ENCODE results near the gene NUP160.
A peak's percentile ranks its signal among the peaks of the same experiment; 100 is the strongest.

Gene NUP160

GRCh38 chr11:47854667-47855066 lies 6.5 kb upstream of the NUP160 start:
- POLR2A ChIA-PET (ENCODE audit: low non-redundant PET), result no interaction called here
- CTCF ChIA-PET, result interaction anchor here (0.6 to 1.1 kb wide), 2 partner anchors 112 to 254 kb away, joined by 3 to 4 read pairs; no protein-coding TSS in a partner anchor
- no peak overlapping the region for H3K27ac ChIP-seq
- TF ChIP-seq, protein P1, sequence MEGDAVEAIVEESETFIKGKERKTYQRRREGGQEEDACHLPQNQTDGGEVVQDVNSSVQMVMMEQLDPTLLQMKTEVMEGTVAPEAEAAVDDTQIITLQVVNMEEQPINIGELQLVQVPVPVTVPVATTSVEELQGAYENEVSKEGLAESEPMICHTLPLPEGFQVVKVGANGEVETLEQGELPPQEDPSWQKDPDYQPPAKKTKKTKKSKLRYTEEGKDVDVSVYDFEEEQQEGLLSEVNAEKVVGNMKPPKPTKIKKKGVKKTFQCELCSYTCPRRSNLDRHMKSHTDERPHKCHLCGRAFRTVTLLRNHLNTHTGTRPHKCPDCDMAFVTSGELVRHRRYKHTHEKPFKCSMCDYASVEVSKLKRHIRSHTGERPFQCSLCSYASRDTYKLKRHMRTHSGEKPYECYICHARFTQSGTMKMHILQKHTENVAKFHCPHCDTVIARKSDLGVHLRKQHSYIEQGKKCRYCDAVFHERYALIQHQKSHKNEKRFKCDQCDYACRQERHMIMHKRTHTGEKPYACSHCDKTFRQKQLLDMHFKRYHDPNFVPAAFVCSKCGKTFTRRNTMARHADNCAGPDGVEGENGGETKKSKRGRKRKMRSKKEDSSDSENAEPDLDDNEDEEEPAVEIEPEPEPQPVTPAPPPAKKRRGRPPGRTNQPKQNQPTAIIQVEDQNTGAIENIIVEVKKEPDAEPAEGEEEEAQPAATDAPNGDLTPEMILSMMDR (conservative IDR thresholded peaks at IDR 0.05; ENCODE audit: low read depth), result no peak
- no peak for DNase-seq (ENCODE audit: low spot score)

DNA sequence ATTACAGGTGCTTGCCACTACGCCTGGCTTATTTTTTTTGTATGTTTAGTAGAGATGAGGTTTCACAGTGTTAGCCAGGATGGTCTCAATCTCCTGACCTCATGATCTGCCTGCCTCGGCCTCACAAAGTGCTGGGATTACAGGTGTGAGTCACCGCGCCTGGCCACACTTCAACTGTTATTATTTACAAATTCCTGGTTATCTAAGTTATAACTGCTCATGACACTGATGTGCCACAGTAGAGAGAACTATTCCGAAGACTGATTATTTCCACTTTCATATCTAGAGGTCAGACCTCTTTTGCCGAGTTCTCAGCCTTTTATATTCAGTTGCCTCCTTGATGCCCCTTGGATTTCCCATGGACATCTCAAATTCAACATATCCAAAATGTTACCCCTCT lies 3.9 kb upstream of the NUP160 start:
- CTCF ChIA-PET, result no interaction called here

GRCh38 chr11:47850337-47850736 lies 2.2 kb upstream of the NUP160 start:
- DNase-seq (ENCODE audit: low spot score), result no peak
- H3K27ac ChIP-seq, result no peak overlapping the region
- POLR2A ChIA-PET (ENCODE audit: low non-redundant PET), result no interaction called here
- TF ChIP-seq, protein P1 (conservative IDR thresholded peaks at IDR 0.05; ENCODE audit: low read depth), result no peak
- CTCF ChIA-PET, result no interaction called here

More for the DNA sequence above, 3.9 kb upstream of the NUP160 start:
- no peak overlapping the region for H3K27ac ChIP-seq
- no peak for DNase-seq (ENCODE audit: low spot score)
- POLR2A ChIA-PET (ENCODE audit: low non-redundant PET), result no interaction called here
- TF ChIP-seq, protein P1 (conservative IDR thresholded peaks at IDR 0.05; ENCODE audit: low read depth), result no peak

DNA sequence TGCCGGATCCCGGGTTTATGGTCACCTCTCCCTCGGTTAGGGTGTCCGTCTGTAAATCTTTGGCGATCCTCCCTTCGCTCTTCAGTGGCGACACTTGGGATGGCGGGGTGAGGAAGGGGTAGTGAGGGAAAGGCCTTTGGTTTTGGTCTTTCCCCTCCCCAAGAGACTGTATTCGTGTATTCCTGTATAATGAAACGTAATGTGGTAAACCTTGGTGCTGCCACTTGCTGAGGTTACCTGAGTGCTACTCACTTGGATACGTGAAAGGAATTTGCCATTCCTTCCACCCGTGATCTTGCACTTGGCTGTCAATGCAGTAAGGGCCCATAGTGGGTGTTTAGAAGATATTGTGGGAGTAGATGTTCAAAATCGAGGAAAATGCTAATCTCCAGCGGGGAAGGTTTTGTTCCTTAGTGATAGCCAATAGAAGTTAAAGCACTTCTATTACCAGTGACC lies 578 bp upstream of the NUP160 start:
- ChIA-PET POLR2A (ENCODE audit: low non-redundant PET) (no interaction called here), CTCF (interaction anchor here (0.6 kb wide), 1 partner anchor 190 kb away, joined by 3 read pairs; no protein-coding TSS in a partner anchor)
- no peak for DNase-seq (ENCODE audit: low spot score)
- peak overlapping the region; percentile 84 for H3K27ac ChIP-seq
- TF ChIP-seq, protein P1 (conservative IDR thresholded peaks at IDR 0.05; ENCODE audit: low read depth), result no peak

DNA sequence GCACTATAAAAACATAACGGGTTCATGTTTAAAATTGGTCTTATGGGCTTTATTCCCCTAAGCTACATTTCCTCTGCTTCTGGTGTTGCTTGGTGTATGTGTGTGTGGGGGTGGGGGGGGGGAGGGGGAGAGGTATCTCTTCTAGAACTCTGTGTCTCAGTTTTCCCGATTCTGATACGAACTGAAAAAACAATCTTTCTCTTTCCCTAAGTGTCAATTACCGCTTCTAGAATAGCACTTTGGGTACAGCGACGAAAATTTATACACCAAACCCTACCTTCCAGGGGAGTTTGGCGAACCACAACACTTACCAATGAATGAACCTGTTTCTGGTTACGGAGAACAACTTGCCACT lies 636 bp downstream of the NUP160 start:
- ChIA-PET CTCF (interaction anchor here (0.6 kb wide), 1 partner anchor 313 kb away, joined by 3 read pairs; no protein-coding TSS in a partner anchor), POLR2A (ENCODE audit: low non-redundant PET) (no interaction called here)
- DNase-seq (ENCODE audit: low spot score), result no peak

DNA sequence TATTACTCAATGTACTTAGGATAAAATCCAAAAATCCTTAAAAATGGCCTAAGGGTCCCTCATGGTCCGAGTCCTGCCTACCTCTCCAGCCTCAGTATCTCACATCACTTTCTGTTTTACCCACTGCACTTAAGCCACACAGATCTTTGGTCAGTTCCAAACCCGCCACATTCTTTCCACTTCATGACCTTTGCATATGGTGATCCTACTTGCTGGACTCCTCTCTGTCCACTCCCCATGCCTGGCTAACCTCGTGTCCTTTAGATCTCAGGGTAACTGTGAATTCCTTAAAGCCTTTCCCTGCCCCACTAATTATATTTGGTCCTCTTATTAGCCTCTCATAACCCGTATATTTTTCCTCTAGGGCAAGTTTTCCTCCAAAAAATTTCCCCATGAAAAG lies 1.2 kb downstream of the NUP160 start:
- TF ChIP-seq, protein P1 (conservative IDR thresholded peaks at IDR 0.05; ENCODE audit: low read depth), result no peak
- ChIA-PET CTCF (no interaction called here), POLR2A (ENCODE audit: low non-redundant PET) (no interaction called here)
- H3K27ac ChIP-seq, result no peak overlapping the region
- DNase-seq (ENCODE audit: low spot score), result no peak

More for the DNA sequence above, 636 bp downstream of the NUP160 start:
- H3K27ac ChIP-seq, result peak overlapping the region; percentile 84
- TF ChIP-seq, protein P1 (conservative IDR thresholded peaks at IDR 0.05; ENCODE audit: low read depth), result no peak

All from RWPE1 (cell line).